Activated CD8-positive, alpha-beta memory T cell treated with anti-CD3 and anti-CD28 coated beads, Interleukin-2, amount 50 U/mL, for 24 hours (primary cell): ENCODE results near the gene RPTOR.

Experiments used
- DNase-seq: peaks from one replicate; pipeline ENCODE4 v3.0.0-alpha.2; 2020; ENCODE audit errors: extremely low read depth

The RPTOR gene

DNA sequence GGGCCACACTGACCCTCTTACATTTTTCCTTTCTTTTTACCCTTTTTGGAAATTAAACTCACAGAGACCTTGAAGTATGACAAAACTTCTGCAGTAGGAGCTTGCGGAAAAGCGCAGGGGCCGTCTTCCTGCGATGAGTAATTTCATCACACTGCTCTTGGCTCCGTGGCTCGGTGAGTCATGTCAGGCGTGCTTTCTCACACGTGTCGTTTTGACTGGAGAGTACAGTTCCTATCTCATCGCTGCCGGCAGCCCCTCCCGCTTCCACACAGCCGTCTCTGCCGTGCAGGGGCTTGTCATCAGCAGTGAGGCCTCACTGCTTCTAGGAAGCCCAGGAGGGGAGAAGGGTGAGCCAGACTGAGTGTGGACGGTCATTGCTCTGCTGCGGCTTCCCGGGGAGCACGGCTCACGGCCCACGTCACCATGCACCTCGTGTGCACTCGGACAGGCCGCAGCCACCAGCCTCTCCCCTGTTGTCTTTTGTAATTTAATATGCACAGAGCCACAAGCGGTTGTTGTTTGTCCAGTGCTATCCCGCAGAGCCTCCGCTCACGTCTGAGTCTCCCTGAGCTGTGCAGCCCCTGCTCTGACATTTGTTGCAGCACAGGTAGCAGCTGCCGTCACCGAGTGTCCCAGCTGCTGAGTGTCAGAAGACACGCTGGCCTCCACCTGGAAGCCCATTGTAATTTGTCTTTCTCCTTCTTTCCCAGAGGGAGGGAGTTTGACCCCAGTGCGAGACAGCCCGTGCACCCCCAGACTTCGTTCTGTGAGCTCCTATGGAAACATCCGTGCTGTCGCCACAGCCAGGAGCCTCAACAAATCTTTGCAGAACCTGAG is 347.6 kb downstream of the RPTOR start:
- DNase-seq: peak; percentile 85

DNA sequence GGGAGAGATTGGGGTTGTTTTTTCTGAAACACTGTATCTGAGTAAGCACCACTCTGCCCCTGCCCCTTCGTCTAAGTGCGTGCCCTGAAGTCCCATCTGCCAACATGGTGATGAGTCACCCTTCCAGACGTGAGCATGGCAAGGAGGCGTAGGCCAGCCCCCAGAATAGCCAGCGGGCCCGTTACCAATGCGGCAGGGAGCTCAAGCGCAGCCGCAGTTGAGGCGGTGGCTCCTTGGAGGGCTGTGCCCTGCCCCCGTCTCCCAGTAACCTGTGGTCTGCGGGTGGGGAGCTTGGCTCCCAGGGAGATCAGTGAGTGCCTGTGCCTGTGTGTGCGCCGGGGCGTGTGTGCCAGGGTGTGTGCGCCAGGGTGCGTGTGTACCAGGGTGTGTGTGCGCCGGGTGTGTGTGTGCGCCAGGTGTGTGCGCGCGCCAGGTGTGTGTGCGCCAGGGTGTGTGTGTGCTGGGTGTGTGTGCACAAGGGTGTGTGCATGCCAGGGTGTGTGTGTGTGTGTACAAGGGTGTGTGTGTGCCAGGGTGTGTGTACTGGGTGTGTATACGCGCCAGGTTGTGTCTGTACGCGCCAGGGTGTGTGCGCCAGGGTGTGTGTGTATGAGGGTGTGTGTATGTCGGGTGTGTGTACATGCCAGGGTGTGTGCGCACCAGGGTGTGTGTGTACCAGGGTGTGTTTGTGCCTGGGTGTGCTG is 348.4 kb downstream of the RPTOR start:
- no peak for DNase-seq

DNA sequence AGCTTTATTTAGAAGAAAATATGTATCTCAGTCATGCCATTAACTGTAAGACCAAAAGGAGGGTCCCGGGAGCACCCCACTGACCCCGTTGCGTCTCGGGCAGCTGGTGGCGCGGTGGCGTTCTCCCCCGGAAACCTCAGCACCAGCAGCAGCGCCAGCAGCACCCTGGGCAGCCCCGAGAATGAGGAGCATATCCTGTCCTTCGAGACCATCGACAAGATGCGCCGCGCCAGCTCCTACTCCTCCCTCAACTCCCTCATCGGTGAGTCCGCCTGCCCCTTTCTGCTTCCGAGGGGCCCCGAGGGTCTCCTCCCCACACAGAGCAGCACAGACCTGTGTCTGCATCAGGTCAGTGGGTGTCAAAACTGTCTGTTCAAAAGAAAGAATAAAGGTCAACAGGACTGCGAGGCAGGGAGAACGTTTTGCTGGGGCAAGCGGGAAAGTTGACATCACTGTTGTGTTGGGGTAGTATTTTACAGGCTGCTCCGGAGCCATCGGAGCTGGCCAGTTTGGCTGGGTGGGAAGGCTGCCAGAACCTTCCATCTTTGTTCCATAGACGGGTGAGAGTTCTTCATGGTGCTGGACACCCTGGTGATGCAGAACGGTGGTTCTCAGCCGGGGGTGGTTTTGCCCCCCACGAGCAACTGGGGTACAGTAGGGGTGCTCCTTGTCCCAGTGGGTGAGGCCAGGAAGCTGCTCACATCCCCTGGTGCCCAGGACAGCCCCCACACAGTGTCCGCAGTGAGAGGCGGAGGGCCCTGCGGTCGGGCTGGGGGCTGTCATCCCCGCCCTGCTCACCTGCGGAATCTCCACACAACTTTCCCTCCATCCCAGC is 349.2 kb downstream of the RPTOR start:
- DNase-seq: no peak

- DNase-seq: no peak
These were observed 349.7 kb downstream of the RPTOR start for GRCh38 chr17:80894439-80894721.

DNA sequence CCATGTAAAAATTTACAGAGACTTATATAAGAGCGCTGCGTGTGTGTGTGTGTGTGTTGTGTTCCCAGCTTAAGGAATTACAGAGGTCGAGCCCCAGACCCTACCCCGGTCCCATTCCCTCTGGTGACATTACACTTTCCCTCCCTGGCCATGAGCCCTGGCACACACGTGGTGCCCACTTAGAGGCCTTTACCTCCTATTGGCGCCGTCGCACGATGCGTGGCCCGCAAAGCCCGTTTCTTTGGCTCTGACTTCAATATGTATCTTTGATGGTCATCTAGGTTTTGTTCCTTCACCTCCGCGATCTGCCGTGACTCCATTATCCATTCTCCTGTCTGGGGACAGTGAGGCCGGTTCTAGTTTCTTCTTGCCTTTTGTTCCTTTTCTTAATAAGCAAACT is 350.1 kb downstream of the RPTOR start:
- DNase-seq: no peak

DNA sequence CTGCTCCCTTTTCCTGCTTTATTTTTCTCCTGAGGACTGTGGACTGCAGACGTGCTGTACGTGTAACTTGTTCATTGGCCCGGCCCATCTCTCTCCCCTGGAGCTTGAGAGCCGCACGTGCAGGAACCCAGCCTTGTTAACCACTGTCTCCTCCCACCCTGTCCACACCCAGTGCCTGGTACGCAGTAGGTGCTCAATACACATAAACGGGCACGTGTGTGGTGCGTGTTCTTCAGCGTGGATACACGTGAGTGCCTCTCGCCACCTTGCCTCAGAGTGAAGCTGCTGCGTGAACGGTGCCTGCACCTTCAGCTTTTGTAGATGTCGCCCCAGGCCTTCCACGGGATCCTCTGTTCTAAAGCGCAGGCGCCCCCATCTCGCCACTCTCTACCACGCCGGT is 350.7 kb downstream of the RPTOR start:
- no peak for DNase-seq

GRCh38 chr17:80898716-80899115 is 354.1 kb downstream of the RPTOR start:
- DNase-seq: no peak

GRCh38 chr17:80899402-80900268 is 355.0 kb downstream of the RPTOR start:
- DNase-seq: peak; percentile 51

GRCh38 chr17:80901319-80901718 is 356.7 kb downstream of the RPTOR start:
- no peak for DNase-seq

GRCh38 chr17:80902197-80902962 is 357.7 kb downstream of the RPTOR start:
- no peak for DNase-seq

DNA sequence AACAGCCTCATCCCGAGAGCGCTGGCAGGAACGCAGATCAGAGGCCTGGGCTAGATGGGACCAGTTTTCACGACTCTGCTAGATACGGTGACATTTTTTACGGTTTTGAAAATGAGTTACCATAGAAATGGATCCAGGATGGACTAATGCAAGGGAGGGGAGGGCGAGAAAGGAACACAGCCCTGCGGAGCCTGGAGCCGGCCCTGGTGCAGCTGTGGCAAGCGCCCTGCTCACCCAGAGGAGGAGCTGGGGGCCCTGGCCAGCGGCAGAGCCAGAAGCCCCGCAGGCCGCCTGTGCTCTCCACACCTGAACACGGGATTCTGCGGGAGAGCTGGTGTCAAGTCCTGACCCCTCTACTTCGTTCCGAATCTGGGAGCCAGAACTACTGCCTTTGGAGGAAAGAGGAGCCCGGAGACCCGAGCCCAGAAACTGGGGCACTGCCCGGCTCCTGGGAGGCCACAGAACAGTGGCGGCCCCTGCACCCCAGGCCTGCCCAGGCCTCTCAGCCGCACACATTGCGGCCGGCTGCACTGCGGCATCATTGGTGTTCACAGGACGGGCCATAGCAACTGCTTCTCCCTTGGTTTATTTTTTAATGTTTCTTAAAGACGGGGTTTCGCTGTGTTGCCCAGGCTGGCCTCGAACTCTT is 358.4 kb downstream of the RPTOR start:
- no peak for DNase-seq

- DNase-seq: no peak
These were observed 359.6 kb downstream of the RPTOR start for GRCh38 chr17:80904036-80904753.

GRCh38 chr17:80905586-80906230 is 361.1 kb downstream of the RPTOR start:
- no peak for DNase-seq

DNA sequence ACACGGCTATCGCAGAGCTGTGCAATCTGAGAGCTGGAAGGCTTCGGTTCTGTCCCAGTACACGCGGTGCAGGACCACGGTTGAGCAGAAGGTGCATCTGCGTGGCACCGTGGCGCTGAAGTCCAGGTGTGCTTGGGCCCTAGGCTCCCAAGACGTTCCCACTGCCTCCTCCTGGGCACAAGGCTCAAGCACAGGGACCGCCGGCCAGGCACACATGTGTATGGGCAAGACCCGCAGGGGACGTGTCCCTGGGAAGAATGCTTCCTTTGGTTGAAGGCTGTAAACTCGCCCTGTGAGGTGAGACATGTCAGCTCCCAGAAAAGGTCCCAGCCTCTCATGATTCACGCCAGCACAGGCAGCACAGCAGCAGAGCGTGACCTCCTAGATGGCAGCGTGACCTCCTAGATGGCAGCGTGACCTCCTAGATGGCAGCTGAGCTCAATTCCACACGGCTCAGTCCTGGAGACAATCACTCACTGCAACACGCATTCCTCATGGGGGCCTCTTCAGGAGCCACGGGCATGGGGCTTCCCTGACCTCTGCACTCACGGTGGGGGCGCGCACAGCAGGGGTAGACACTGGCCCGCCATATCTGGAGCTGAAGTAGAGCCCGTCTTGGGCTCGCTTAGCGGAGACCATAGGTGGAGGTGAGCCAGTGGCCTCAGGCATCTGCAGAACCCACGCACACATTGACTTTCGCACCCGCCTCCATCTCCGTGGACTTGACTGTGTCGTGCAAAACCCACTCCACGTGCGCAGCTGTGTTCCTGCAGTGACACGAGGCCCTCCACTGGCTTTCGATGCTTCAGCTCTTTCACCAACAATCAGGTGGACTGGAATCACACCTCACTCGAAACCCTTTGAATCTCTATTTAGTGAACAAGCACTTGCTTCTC is 362.0 kb downstream of the RPTOR start:
- no peak for DNase-seq

GRCh38 chr17:80907281-80907680 is 362.6 kb downstream of the RPTOR start:
- no peak for DNase-seq

GRCh38 chr17:80908211-80908610 is 363.6 kb downstream of the RPTOR start:
- no peak for DNase-seq

GRCh38 chr17:80908776-80909175 is 364.1 kb downstream of the RPTOR start:
- DNase-seq: no peak

GRCh38 chr17:80909635-80910034 is 365.0 kb downstream of the RPTOR start:
- no peak for DNase-seq
